HG03457 (cell line): ENCODE data around the gene PDLIM3.

Experiments used
- ATAC-seq: cut with Tn5 transposase; IDR thresholded peaks from one replicate; pipeline ENCODE4 v1.9.1; 2021; ENCODE audit warnings: moderate number of reproducible peaks; ENCODE audit not compliant: unreplicated experiment

Gene PDLIM3

GRCh38 chr4:185472103-185472542 is 63.2 kb downstream of the PDLIM3 start:
- no peak for ATAC-seq

GRCh38 chr4:185471235-185472102 is 63.8 kb downstream of the PDLIM3 start, which contains the start of gene CCDC110:
CCDC110 (minus strand) TSS chr4:185471733; CDS start chr4:185471683, 50 bp downstream.
- peak; percentile 83 for ATAC-seq

GRCh38 chr4:185470501-185471195 is 64.7 kb downstream of the PDLIM3 start:
- ATAC-seq = no peak

GRCh38 chr4:185469580-185470154 is 65.6 kb downstream of the PDLIM3 start:
- no peak for ATAC-seq

- no peak for ATAC-seq
Observed at GRCh38 chr4:185468999-185469398, 66.3 kb downstream of the PDLIM3 start.

- no peak for ATAC-seq
Observed at GRCh38 chr4:185467991-185468390, 67.3 kb downstream of the PDLIM3 start.

- no peak for ATAC-seq
Observed at GRCh38 chr4:185467101-185467500, 68.2 kb downstream of the PDLIM3 start.

GRCh38 chr4:185465707-185466106 is 69.6 kb downstream of the PDLIM3 start:
- no peak for ATAC-seq

- no peak for ATAC-seq
Observed at GRCh38 chr4:185464887-185465286, 70.4 kb downstream of the PDLIM3 start.

GRCh38 chr4:185464183-185464582 is 71.1 kb downstream of the PDLIM3 start:
- ATAC-seq = no peak

- no peak for ATAC-seq
Observed at GRCh38 chr4:185463541-185463940, 71.8 kb downstream of the PDLIM3 start.

GRCh38 chr4:185461565-185461964 is 73.7 kb downstream of the PDLIM3 start:
- no peak for ATAC-seq

GRCh38 chr4:185457136-185457535 is 78.2 kb downstream of the PDLIM3 start:
- ATAC-seq = no peak

- no peak for ATAC-seq
Observed at GRCh38 chr4:185456131-185456530, 79.2 kb downstream of the PDLIM3 start.
